ENCODE measurements around the gene MEI1.

Gene MEI1

GRCh38 chr22:41739576-41739975 is 40.3 kb downstream of the MEI1 start:
- no peak for DNase-seq (ENCODE audit: low read depth in 2 of 2)

DNA sequence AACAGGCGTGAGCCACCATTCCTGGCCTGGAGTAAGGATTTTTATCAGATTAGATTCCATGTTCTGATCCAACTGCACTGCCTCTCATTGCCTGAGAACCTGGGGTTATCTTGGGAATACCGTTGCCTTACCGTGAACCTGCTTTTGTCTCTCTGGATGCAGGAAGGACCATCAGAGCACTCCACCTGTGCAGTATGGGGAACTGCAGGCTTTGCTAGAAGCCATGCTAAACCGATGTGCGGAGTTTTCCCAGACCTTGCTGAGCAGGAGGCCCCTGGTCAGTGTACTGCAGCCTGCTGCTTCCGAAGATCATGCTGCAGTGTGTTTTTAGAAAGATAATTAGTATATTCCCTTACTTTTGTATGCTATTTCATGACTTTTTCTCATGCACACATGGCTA is 43.6 kb downstream of the MEI1 start:
- no peak for DNase-seq (ENCODE audit: low read depth in 2 of 2)

DNA sequence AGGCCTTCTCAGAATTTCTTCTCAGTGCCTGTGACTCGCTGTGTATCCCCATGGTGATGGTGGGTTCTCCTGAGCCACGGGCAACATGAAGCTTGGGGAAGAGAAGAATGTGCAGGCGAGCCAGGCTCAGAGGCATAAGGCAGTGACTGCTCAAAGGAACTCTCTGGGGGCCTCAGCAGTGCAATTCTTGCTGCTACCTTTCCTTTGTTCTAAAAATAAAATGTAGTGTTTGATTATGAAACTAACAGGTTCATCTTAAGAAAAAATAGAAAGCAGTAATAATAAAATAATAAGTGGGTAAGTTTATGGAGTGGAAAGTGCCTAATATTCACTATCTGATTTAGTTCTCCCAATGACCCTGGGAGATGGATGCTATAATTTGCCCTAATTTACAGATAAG is 46.7 kb downstream of the MEI1 start:
- no peak for DNase-seq (ENCODE audit: low read depth in 2 of 2)

GRCh38 chr22:41746567-41747400 is 47.5 kb downstream of the MEI1 start:
- DNase-seq (ENCODE audit: low read depth in 2 of 2): peak; percentile 15 to 53

GRCh38 chr22:41752011-41752970 is 53.0 kb downstream of the MEI1 start:
- DNase-seq (ENCODE audit: low read depth in 2 of 2): no peak

- DNase-seq (ENCODE audit: low read depth in 2 of 2): no peak
Measured at GRCh38 chr22:41753984-41754383, 54.7 kb downstream of the MEI1 start.

DNA sequence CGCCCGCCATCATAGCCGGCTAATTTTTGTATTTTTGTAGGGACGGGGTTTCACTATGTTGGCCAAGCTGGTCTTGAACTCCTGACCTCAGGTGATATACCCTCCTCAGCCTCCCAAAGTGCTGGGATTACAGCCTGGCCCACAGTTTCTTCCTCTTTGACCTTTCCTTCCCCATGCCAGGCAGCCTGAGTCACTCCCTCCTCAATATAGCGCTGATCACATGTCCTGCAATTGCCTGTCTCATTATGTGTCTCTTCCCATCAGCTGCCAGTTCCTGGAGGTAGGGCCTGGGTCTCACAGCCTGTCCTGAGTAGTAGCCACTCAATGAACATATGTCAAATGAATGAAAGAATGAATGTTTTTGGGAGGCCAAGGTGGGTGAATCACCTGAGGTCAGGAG is 58.2 kb downstream of the MEI1 start:
- DNase-seq (ENCODE audit: low read depth in 2 of 2): no peak

DNA sequence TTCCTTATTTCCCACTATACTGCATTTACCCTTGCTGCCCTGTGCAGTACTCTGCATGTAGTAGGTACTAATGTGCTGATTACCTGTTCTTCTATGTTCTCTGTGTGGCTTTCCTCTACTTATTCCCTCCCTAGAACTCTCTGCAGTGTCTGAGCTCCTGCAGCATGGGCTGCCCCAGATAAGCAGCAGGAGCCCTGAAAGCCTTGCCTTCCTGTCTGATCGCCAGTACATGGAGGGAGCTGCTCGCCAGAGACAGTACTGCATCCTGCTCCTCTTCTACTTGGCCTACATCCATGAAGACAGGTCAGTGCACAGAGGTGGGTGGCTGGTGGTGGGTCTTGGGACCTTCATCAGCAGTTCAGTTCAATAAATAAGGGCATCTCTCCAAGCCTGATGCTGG is 58.9 kb downstream of the MEI1 start:
- DNase-seq (ENCODE audit: low read depth in 2 of 2): no peak

GRCh38 chr22:41762980-41763779 is 63.9 kb downstream of the MEI1 start:
- DNase-seq (ENCODE audit: low read depth in 2 of 2): no peak

- DNase-seq (ENCODE audit: low read depth in 2 of 2): no peak
Measured at GRCh38 chr22:41766476-41766875, 67.2 kb downstream of the MEI1 start.

GRCh38 chr22:41768430-41768829 is 69.1 kb downstream of the MEI1 start:
- no peak for DNase-seq (ENCODE audit: low read depth in 2 of 2)

- DNase-seq (ENCODE audit: low read depth in 2 of 2): no peak
Measured at GRCh38 chr22:41770715-41771468, 71.6 kb downstream of the MEI1 start.

DNA sequence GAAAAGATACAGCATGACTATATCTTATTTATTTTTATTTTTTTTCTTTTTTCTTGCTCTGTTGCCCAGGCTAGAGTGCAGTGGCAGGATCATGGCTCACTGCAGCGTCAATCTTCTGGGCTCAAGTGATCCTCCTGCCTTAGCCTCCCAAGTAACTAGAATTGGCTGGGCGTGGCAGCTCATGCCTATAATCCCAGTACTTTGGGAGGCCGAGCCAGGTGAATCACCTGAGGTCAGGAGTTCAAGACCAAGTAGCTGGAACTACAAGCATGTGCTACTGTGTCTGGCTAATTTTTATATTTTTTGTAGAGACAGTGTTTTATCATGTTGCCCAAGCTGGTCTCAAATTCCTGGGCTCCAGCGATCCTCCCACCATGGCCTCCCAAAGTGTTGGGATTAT is 72.9 kb downstream of the MEI1 start:
- DNase-seq (ENCODE audit: low read depth in 2 of 2): no peak

GRCh38 chr22:41772645-41773044 is 73.3 kb downstream of the MEI1 start:
- no peak for DNase-seq (ENCODE audit: low read depth in 2 of 2)

DNA sequence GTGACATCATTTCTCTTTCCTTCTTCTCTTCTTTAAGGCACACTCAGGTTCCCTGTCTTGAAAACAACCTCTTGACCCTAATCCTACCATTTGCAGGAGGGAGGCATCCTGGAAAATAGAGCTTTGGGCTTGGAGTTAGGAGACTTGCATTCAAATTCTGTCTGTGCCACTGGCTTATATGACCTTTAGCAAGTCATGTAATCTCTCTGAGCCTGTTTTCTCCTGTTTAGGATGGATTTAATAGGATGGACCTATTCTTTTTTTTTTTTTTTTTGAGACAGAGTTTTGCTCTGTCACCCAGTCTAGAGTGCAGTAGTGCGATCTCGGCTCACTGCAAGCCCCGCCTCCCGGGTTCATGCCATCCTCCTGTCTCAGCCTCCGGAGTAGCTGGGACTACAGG is 76.0 kb downstream of the MEI1 start:
- no peak for DNase-seq (ENCODE audit: low read depth in 2 of 2)

DNA sequence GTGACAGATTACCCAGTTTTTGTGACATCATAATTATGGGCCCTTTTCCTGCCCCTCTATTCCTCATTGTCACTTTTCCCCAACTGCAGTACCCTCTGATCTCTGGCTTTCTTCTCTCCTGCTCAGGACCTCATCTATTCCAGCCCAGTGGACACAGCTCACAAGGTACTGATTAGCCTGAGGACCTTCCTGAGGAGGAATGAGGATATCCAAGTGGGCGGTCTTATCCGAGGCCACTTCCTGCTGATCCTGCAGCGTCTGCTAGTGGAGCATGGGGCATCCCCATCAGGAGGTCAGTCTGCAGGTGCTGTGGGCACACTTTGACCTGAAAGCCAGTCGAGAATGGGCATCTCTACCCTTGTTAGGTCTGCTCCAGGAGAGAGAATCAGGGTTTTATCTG is 76.7 kb downstream of the MEI1 start:
- DNase-seq (ENCODE audit: low read depth in 2 of 2): no peak

DNA sequence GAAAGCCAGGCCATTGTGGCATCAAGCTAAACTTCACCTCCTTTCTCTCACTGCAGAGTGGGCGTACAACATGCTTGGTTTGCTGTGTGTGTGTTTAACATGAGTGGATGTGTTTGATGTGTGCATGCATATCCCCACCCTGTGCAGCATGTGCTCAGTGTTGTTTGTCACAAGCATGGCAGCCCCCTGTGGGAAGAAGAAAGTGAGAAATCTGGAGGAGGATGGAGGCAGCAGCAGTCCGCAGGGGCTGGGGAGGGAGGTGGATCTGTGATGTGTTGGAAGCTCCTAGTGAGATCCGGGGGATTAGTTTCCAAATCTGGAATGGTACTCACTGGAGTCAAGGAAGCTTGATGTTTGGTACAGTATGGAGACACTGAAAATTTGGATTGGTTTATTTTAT is 77.1 kb downstream of the MEI1 start:
- no peak for DNase-seq (ENCODE audit: low read depth in 2 of 2)

GRCh38 chr22:41777749-41778425 is 78.6 kb downstream of the MEI1 start:
- no peak for DNase-seq (ENCODE audit: low read depth in 2 of 2)

- no peak for DNase-seq (ENCODE audit: low read depth in 2 of 2)
Measured at GRCh38 chr22:41779929-41780505, 80.7 kb downstream of the MEI1 start.

All from stimulated activated CD4-positive, alpha-beta T cell treated with anti-CD3 and anti-CD28 coated beads, Interleukin-4, amount 100 ng/mL, for 48 hours (primary cell).